ENCODE data around the gene UGCG.
A peak's percentile ranks its signal among the peaks of the same experiment; 100 is the strongest.

UGCG gene

GRCh38 chr9:111975709-111976108, 79.1 kb downstream of the UGCG start:
- peak; percentile 58 for ATAC-seq
- no peak for TF ChIP-seq ESRRG (CRISPR knock-in tag; IDR thresholded peaks at IDR 0.05)
- TF ChIP-seq TCF4 (CRISPR knock-in tag; IDR thresholded peaks at IDR 0.05; ENCODE audit: borderline replicate concordance), result no peak
- no peak for TF ChIP-seq TSHZ2 (CRISPR knock-in tag; IDR thresholded peaks at IDR 0.05)
- TF ChIP-seq ZNF565 (CRISPR knock-in tag; conservative IDR thresholded peaks at IDR 0.05; ENCODE audit: low read depth), result no peak
- no peak for TF ChIP-seq TOX (CRISPR knock-in tag; IDR thresholded peaks at IDR 0.05; ENCODE audit: borderline replicate concordance)
- TF ChIP-seq ARNTL (CRISPR knock-in tag; IDR thresholded peaks at IDR 0.05; ENCODE audit: borderline replicate concordance, low read depth), result no peak
- TF ChIP-seq ISL1 (CRISPR knock-in tag; IDR thresholded peaks at IDR 0.05), result no peak
- no peak for TF ChIP-seq ZC3H10 (CRISPR knock-in tag; IDR thresholded peaks at IDR 0.05)
- TF ChIP-seq CSDC2 (CRISPR knock-in tag; IDR thresholded peaks at IDR 0.05), result no peak
- no peak for TF ChIP-seq GLIS3 (CRISPR knock-in tag; IDR thresholded peaks at IDR 0.05)
- no peak for TF ChIP-seq ZFP3 (CRISPR knock-in tag; IDR thresholded peaks at IDR 0.05)
- no peak for TF ChIP-seq ZFP30 (CRISPR knock-in tag; IDR thresholded peaks at IDR 0.05)
- no peak for TF ChIP-seq OSR1 (CRISPR knock-in tag; IDR thresholded peaks at IDR 0.05)
- TF ChIP-seq, protein P1, sequence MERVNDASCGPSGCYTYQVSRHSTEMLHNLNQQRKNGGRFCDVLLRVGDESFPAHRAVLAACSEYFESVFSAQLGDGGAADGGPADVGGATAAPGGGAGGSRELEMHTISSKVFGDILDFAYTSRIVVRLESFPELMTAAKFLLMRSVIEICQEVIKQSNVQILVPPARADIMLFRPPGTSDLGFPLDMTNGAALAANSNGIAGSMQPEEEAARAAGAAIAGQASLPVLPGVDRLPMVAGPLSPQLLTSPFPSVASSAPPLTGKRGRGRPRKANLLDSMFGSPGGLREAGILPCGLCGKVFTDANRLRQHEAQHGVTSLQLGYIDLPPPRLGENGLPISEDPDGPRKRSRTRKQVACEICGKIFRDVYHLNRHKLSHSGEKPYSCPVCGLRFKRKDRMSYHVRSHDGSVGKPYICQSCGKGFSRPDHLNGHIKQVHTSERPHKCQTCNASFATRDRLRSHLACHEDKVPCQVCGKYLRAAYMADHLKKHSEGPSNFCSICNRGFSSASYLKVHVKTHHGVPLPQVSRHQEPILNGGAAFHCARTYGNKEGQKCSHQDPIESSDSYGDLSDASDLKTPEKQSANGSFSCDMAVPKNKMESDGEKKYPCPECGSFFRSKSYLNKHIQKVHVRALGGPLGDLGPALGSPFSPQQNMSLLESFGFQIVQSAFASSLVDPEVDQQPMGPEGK (CRISPR knock-in tag; IDR thresholded peaks at IDR 0.05; ENCODE audit: borderline replicate concordance), result no peak
- no peak for TF ChIP-seq CSRNP3 (CRISPR knock-in tag; IDR thresholded peaks at IDR 0.05)

GRCh38 chr9:111978616-111979015, 82.0 kb downstream of the UGCG start:
- no peak for ATAC-seq
- TF ChIP-seq PPARA (CRISPR knock-in tag; IDR thresholded peaks at IDR 0.05; ENCODE audit: borderline replicate concordance) (no peak), CREB5 (CRISPR knock-in tag; IDR thresholded peaks at IDR 0.05; ENCODE audit: low read depth) (no peak)

GRCh38 chr9:111979561-111979960, 82.9 kb downstream of the UGCG start:
- ATAC-seq, result no peak
- TF ChIP-seq PPARA (CRISPR knock-in tag; IDR thresholded peaks at IDR 0.05; ENCODE audit: borderline replicate concordance) (no peak), ZNF8 (CRISPR knock-in tag; IDR thresholded peaks at IDR 0.05) (no peak), TOX (CRISPR knock-in tag; IDR thresholded peaks at IDR 0.05; ENCODE audit: borderline replicate concordance) (no peak), ZNF565 (CRISPR knock-in tag; conservative IDR thresholded peaks at IDR 0.05; ENCODE audit: low read depth) (no peak), ARNTL (CRISPR knock-in tag; IDR thresholded peaks at IDR 0.05; ENCODE audit: borderline replicate concordance, low read depth) (no peak), RARB (CRISPR knock-in tag; IDR thresholded peaks at IDR 0.05) (no peak), CSDC2 (CRISPR knock-in tag; IDR thresholded peaks at IDR 0.05) (no peak), TCF4 (CRISPR knock-in tag; IDR thresholded peaks at IDR 0.05; ENCODE audit: borderline replicate concordance) (no peak), POU6F1 (CRISPR knock-in tag; IDR thresholded peaks at IDR 0.05; ENCODE audit: borderline replicate concordance, low read depth) (no peak), SNAI2 (CRISPR knock-in tag; IDR thresholded peaks at IDR 0.05) (no peak), ZC3H10 (CRISPR knock-in tag; IDR thresholded peaks at IDR 0.05) (no peak), ZFP3 (CRISPR knock-in tag; IDR thresholded peaks at IDR 0.05) (no peak), BACH2 (CRISPR knock-in tag; IDR thresholded peaks at IDR 0.05; ENCODE audit: borderline replicate concordance) (no peak), TSHZ2 (CRISPR knock-in tag; IDR thresholded peaks at IDR 0.05) (no peak), OSR1 (CRISPR knock-in tag; IDR thresholded peaks at IDR 0.05) (no peak), ISL1 (CRISPR knock-in tag; IDR thresholded peaks at IDR 0.05) (no peak), ZFP30 (CRISPR knock-in tag; IDR thresholded peaks at IDR 0.05) (no peak)
- TF ChIP-seq, protein P1 (CRISPR knock-in tag; IDR thresholded peaks at IDR 0.05; ENCODE audit: borderline replicate concordance), result no peak
